Naive thymus-derived CD4-positive, alpha-beta T cell (primary cell): ENCODE results near the gene FKBP9. TPM values are rescaled to one million over a fixed set of nuclear protein-coding genes. Genes with fewer than 3 reads are reported as not detected.
"Not testable (repeated sequence)": the region's sequence is repeated elsewhere in the genome, so short reads cannot be mapped to it uniquely, and the experiment has no call there.

Source experiments
- ATAC-seq: fragments of 150-1000 bp; cut with Tn5 transposase; 2 replicates; pipeline ENCODE4 v1.10.0; 2021; ENCODE audit warnings: mild to moderate bottlenecking, moderate library complexity
- CTCF ChIA-PET: fragments of 350-600 bp; sonication (Branson Sonifier 250); formaldehyde crosslinking; loops from one replicate; lab custom pipeline; 2021; ENCODE audit warnings: antibody characterized with exemption; lab: Charles Lee
- POLR2A ChIA-PET: fragments of 350-600 bp; sonication (Branson Sonifier 250); formaldehyde crosslinking; loops from one replicate; lab custom pipeline; 2021; ENCODE audit warnings: antibody characterized with exemption, inconsistent platforms; lab: Charles Lee
- DNase-seq, 9 donors: peaks; one replicate each; pipeline versions ENCODE4 v3.0.0 to v3.0.0-alpha.2; 2020 to 2022; ENCODE audit warnings: mixed read lengths in 1 of 9
- H3K27ac ChIP-seq: one replicate; pipeline ENCODE4 v1.7.0; 2013; ENCODE audit warnings: mild to moderate bottlenecking, low read depth, low read length, moderate library complexity
- H3K27me3 ChIP-seq, 2 donors: one replicate each; pipeline ENCODE4 v1.7.0; 2013; ENCODE audit warnings: low read length in 2 of 2, mild to moderate bottlenecking in 2 of 2, moderate library complexity in 2 of 2; ENCODE audit not compliant: control insufficient read depth in 2 of 2, insufficient read depth in 2 of 2
- H3K36me3 ChIP-seq, 3 experiments: 1 replicate in 2 of 3; 2 replicates in 1 of 3; pipeline ENCODE4 v1.7.0; 2013; ENCODE audit warnings: low read length in 3 of 3, mild to moderate bottlenecking in 3 of 3, moderate library complexity in 1 of 3; ENCODE audit not compliant: insufficient read depth in 3 of 3, control insufficient read depth in 2 of 3
- H3K4me1 ChIP-seq, 2 donors: one replicate each; pipeline ENCODE4 v1.7.0; 2013; ENCODE audit warnings: low read length in 2 of 2, mild to moderate bottlenecking in 2 of 2, moderate library complexity in 1 of 2; ENCODE audit not compliant: control insufficient read depth in 2 of 2, insufficient read depth in 2 of 2
- H3K4me3 ChIP-seq: 2 replicates; pipeline ENCODE4 v1.7.0; 2013; ENCODE audit warnings: mild to moderate bottlenecking, low read length
- H3K9me3 ChIP-seq, 3 experiments: 1 replicate in 2 of 3; 2 replicates in 1 of 3; pipeline ENCODE4 v1.7.0; 2013; ENCODE audit warnings: low read length in 3 of 3; ENCODE audit not compliant: control insufficient read depth in 2 of 3
- H3K27ac Mint-ChIP-seq, 9 donors: one replicate each; pipeline ENCODE4 v1.8.0; 2020 to 2022; ENCODE audit warnings: mixed read lengths in 9 of 9, mild to moderate bottlenecking in 8 of 9, moderate library complexity in 5 of 9, inconsistent platforms in 2 of 9
- H3K27me3 Mint-ChIP-seq, 5 donors: one replicate each; pipeline ENCODE4 v1.8.0; 2021 to 2022; ENCODE audit warnings: mixed read lengths in 5 of 5, mild to moderate bottlenecking in 1 of 5
- H3K36me3 Mint-ChIP-seq, 5 donors: one replicate each; pipeline ENCODE4 v1.8.0; 2020 to 2022; ENCODE audit warnings: mixed read lengths in 5 of 5, mild to moderate bottlenecking in 3 of 5, inconsistent platforms in 1 of 5
- H3K4me1 Mint-ChIP-seq, 7 donors: one replicate each; pipeline ENCODE4 v1.8.0; 2020 to 2022; ENCODE audit warnings: mixed read lengths in 7 of 7, mild to moderate bottlenecking in 3 of 7, inconsistent platforms in 1 of 7
- H3K4me3 Mint-ChIP-seq, 10 donors: one replicate each; pipeline ENCODE4 v1.8.0; 2020 to 2022; ENCODE audit warnings: mild to moderate bottlenecking in 10 of 10, mixed read lengths in 10 of 10, moderate library complexity in 6 of 10, inconsistent platforms in 2 of 10
- H3K9me3 Mint-ChIP-seq, 11 donors: one replicate each; pipeline ENCODE4 v1.8.0; 2020 to 2022; ENCODE audit warnings: mixed read lengths in 11 of 11, mild to moderate bottlenecking in 4 of 11, inconsistent platforms in 1 of 11, moderate library complexity in 1 of 11
- intact Hi-C, 2 donors: fragments of 100-400 bp; cut with micrococcal nuclease; formaldehyde crosslinking; loops; one replicate each; pipeline ENCODE4 v1.15.1; 2023
- polyA plus RNA-seq, 2 donors: library from polyadenylated mRNA; unstranded; fragments of 300-500 nt; fragmentation: Illumina TruSeq; gene quantifications; one replicate each; pipeline ENCODE4 v1.2.3, GENCODE V29; 2021
- total RNA-seq, 6 experiments: library from RNA in 5 of 6; stranded (reverse) in 5 of 6; gene quantifications; 1 replicate in 5 of 6; 2 replicates in 1 of 6; pipeline ENCODE4 v1.2.3 and lab custom pipeline; 2021 to 2026

The FKBP9 gene
- total and polyA plus RNA-seq, 7 experiments from 2014 or later: 0.22 to 3.4 (median 0.64) TPM; not detected in 1

GRCh38 chr7:33003111-33003510 lies 45.9 kb downstream of the FKBP9 start:
- POLR2A ChIA-PET, H3K9me3 Mint-ChIP-seq, H3K4me1 ChIP-seq, ATAC-seq, intact Hi-C loops, H3K4me3 ChIP-seq, H3K27ac ChIP-seq, H3K36me3 Mint-ChIP-seq, DNase-seq, H3K9me3 ChIP-seq, H3K36me3 ChIP-seq, H3K27ac Mint-ChIP-seq, CTCF ChIA-PET, H3K27me3 ChIP-seq, H3K4me3 Mint-ChIP-seq: not testable (repeated sequence)
- Mint-ChIP-seq H3K4me1 (peaks cover 5 to 13% (median 8%) of the 10 kb centered on the region in 7 donors), H3K27me3 (peaks cover 0 to 14% (median 10%) of the 10 kb centered on the region in 5 donors)

GRCh38 chr7:33004104-33004616 lies 46.9 kb downstream of the FKBP9 start:
- H3K4me1 ChIP-seq, H3K9me3 ChIP-seq, H3K36me3 Mint-ChIP-seq, H3K27ac Mint-ChIP-seq, H3K27ac ChIP-seq, H3K4me1 Mint-ChIP-seq, ATAC-seq, H3K36me3 ChIP-seq, H3K27me3 Mint-ChIP-seq, intact Hi-C loops, H3K4me3 ChIP-seq, POLR2A ChIA-PET, DNase-seq, H3K4me3 Mint-ChIP-seq, H3K27me3 ChIP-seq, H3K9me3 Mint-ChIP-seq, CTCF ChIA-PET: not testable (repeated sequence)

GRCh38 chr7:33005193-33005592 lies 48.0 kb downstream of the FKBP9 start:
- H3K27me3 ChIP-seq, H3K4me1 Mint-ChIP-seq, H3K4me1 ChIP-seq, H3K27ac Mint-ChIP-seq, intact Hi-C loops, DNase-seq, H3K36me3 ChIP-seq, CTCF ChIA-PET, POLR2A ChIA-PET, H3K27ac ChIP-seq, H3K4me3 Mint-ChIP-seq, H3K9me3 Mint-ChIP-seq, H3K9me3 ChIP-seq, H3K4me3 ChIP-seq, ATAC-seq, H3K27me3 Mint-ChIP-seq: not testable (repeated sequence)
- peaks cover 0 to 10% (median 5%) of the 10 kb centered on the region in 5 donors for H3K36me3 Mint-ChIP-seq

DNA sequence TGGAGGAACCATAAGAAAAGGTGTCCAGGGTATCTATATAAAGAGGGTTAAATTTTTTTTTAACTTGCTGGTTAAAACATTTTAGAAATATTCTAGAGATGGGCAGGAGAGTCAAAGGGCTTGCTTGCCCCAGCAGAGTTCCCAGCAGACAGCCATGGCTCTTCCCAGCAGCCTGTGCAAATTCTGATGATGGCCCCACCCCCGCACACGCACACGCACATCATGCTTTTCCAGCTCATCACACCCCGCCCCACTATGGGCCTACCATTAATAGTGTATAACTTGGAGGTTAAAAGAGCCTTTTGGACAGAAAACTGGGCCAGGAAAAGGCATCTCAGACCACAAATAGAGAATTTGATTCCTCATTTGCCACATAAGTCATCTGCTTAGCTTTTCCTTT lies 48.5 kb downstream of the FKBP9 start:
- H3K27me3 Mint-ChIP-seq, H3K4me1 ChIP-seq, H3K27ac Mint-ChIP-seq, CTCF ChIA-PET, H3K4me3 Mint-ChIP-seq, POLR2A ChIA-PET, H3K4me1 Mint-ChIP-seq, H3K27me3 ChIP-seq, intact Hi-C loops, DNase-seq, H3K4me3 ChIP-seq, H3K36me3 ChIP-seq, H3K27ac ChIP-seq, ATAC-seq, H3K9me3 ChIP-seq, H3K9me3 Mint-ChIP-seq: not testable (repeated sequence)
- H3K36me3 Mint-ChIP-seq: peaks cover 0 to 13% (median 5%) of the 10 kb centered on the region in 5 donors

DNA sequence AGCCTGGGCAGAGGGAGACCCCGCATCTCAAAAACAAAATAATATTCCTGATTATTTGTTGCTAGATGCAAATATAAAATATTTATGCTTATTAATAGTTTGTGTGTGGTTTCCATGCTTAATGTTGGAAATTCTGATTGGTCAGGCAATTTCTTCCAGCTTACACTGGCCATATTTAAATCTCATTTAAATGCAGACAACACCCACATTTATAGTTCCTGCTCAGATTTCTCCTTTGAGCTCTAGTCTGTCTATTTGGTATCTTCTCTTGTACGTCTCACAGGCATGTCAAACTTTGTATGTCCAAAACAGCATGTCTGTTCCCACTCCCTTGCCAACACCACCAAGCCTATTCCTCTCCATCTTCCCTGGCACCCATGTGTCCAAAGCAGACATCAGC lies 52.5 kb downstream of the FKBP9 start:
- CTCF ChIA-PET: no interaction called here
- peak overlapping the region in 4 of 9 donors; percentile 0 to 43 (median 34) for H3K27ac Mint-ChIP-seq
- DNase-seq: no peak
- no peaks in the 10 kb centered on the region for H3K4me1 ChIP-seq
- POLR2A ChIA-PET: no interaction called here
- intact Hi-C loops: no loop called here
- no peak overlapping the region for H3K4me3 Mint-ChIP-seq
- no peak overlapping the region for H3K27ac ChIP-seq
- H3K27me3 Mint-ChIP-seq: no peaks in the 10 kb centered on the region
- no peaks in the 10 kb centered on the region for H3K27me3 ChIP-seq
- H3K9me3 Mint-ChIP-seq: no peaks in the 10 kb centered on the region
- H3K36me3 Mint-ChIP-seq: peaks cover 5 to 43% (median 22%) of the 10 kb centered on the region in 5 donors
- peaks cover 0 to 9% (median 0%) of the 10 kb centered on the region in 7 donors for H3K4me1 Mint-ChIP-seq
- H3K4me3 ChIP-seq: no peak overlapping the region
- peaks cover 0 to 23% (median 4%) of the 10 kb centered on the region in 3 experiments for H3K36me3 ChIP-seq
- H3K9me3 ChIP-seq: no peaks in the 10 kb centered on the region
- no peak for ATAC-seq

- CTCF ChIA-PET: no interaction called here
- peaks cover 5 to 49% (median 31%) of the 10 kb centered on the region in 5 donors for H3K36me3 Mint-ChIP-seq
- no peak for DNase-seq
- Histone ChIP-seq H3K27me3 (no peaks in the 10 kb centered on the region), H3K27ac (no peak overlapping the region), H3K4me1 (no peaks in the 10 kb centered on the region), H3K36me3 (peaks cover 0 to 40% (median 7%) of the 10 kb centered on the region in 3 experiments), H3K9me3 (no peaks in the 10 kb centered on the region), H3K4me3 (no peak overlapping the region)
- intact Hi-C loops: no loop called here
- ATAC-seq: no peak
- no peaks in the 10 kb centered on the region for H3K27me3 Mint-ChIP-seq
- H3K4me3 Mint-ChIP-seq: no peak overlapping the region
- POLR2A ChIA-PET: no interaction called here
- no peak overlapping the region for H3K27ac Mint-ChIP-seq
- H3K9me3 Mint-ChIP-seq: no peaks in the 10 kb centered on the region
- H3K4me1 Mint-ChIP-seq: peaks cover 0 to 9% (median 0%) of the 10 kb centered on the region in 7 donors
These were observed 55.1 kb downstream of the FKBP9 start for GRCh38 chr7:33012364-33012763.

DNA sequence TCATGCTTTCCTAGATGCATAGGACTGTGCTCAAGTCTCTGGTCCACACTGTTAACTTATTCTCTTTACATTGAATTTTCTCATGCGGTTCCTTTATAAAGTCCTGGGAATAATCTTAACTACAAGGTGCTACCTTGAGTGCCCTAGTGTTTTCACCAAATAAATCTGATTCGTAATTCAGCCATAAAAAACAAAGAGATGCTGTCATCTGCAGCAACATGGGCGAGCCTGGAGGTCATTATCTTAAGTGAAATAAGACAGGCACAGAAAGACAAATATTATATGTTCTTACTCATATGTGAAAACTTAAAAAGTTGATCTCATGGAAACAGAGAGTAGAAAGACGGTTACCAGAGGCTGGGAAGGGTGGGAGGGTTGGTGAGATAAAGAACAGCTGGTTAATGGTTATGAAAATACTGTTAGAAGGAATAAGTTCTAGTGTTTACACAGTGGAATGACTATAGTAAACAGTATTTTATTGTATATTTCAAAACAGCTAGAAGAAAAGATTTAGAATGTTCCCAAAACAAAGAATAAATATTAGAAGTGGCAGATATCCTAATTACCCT lies 67.0 kb downstream of the FKBP9 start:
- ChIA-PET POLR2A (no interaction called here), CTCF (interaction anchor here (0.5 kb wide), 1 partner anchor 16 kb away, joined by 3 read pairs; no protein-coding TSS in a partner anchor)
- H3K36me3 Mint-ChIP-seq: peaks cover 0 to 26% (median 14%) of the 10 kb centered on the region in 5 donors

More for the DNA sequence above, 67.0 kb downstream of the FKBP9 start:
- Mint-ChIP-seq H3K27ac (peak overlapping the region in 1 of 9 donors; percentile 2), H3K27me3 (no peaks in the 10 kb centered on the region), H3K4me1 (peaks cover 0 to 6% (median 0%) of the 10 kb centered on the region in 7 donors), H3K9me3 (no peaks in the 10 kb centered on the region), H3K4me3 (no peak overlapping the region)
- H3K27ac ChIP-seq: no peak overlapping the region
- H3K27me3 ChIP-seq: no peaks in the 10 kb centered on the region
- H3K9me3 ChIP-seq: no peaks in the 10 kb centered on the region
- intact Hi-C loops: loop anchor here in 1 of 2 donors (2.0 kb wide), 1 partner anchor 17 kb away; no protein-coding TSS in a partner anchor
- ATAC-seq (no peak), DNase-seq (no peak)
- H3K4me3 ChIP-seq: no peak overlapping the region
- peaks cover 6 to 35% (median 11%) of the 10 kb centered on the region in 3 experiments for H3K36me3 ChIP-seq
- no peaks in the 10 kb centered on the region for H3K4me1 ChIP-seq
